WERI-Rb-1 (cell line): ENCODE results near the gene EDEM1.

Experiments
- DNase-seq: peaks from one replicate; pipeline ENCODE4 v3.0.0-alpha.2; 2020
- H3K27ac ChIP-seq: fragments of 250-450 bp; sonication (Bioruptor Pico); 2 replicates; pipeline ENCODE4 v1.5.1; 2020; ENCODE audit warnings: mild to moderate bottlenecking, moderate library complexity
- H3K27me3 ChIP-seq: fragments of 250-450 bp; sonication (Bioruptor Pico); 2 replicates; pipeline ENCODE4 v1.5.1; 2021; ENCODE audit warnings: mild to moderate bottlenecking, low read depth, moderate library complexity; ENCODE audit not compliant: insufficient read depth, severe bottlenecking
- H3K36me3 ChIP-seq: fragments of 250-450 bp; sonication (Bioruptor Pico); 2 replicates; pipeline ENCODE4 v1.5.1; 2020; ENCODE audit warnings: mild to moderate bottlenecking, moderate library complexity
- H3K4me3 ChIP-seq: 2 replicates; pipeline ENCODE4 v1.5.1; 2011; ENCODE audit warnings: low read depth, mild to moderate bottlenecking, control low read depth, low read length
- H3K9me3 ChIP-seq: fragments of 250-450 bp; sonication (Bioruptor Pico); 2 replicates; pipeline ENCODE4 v1.5.1; 2021; ENCODE audit warnings: mild to moderate bottlenecking, moderate library complexity; ENCODE audit not compliant: severe bottlenecking
- CTCF ChIP-seq: IDR thresholded peaks from 2 replicates; pipeline ENCODE4 v1.5.1; 2011; ENCODE audit warnings: low read depth, mild to moderate bottlenecking, control low read depth, inconsistent platforms, low read length

EDEM1 gene

GRCh38 chr3:5165698-5166097, 21.8 kb upstream of the EDEM1 start:
- no peak overlapping the region for H3K27ac ChIP-seq
- peaks cover under 1% of the 10 kb centered on the region; the same call in 1 of the 2 replicates for H3K36me3 ChIP-seq
- no peak overlapping the region for H3K4me3 ChIP-seq
- DNase-seq, result no peak
- no peak for TF ChIP-seq CTCF
- H3K9me3 ChIP-seq, result no peaks in the 10 kb centered on the region
- H3K27me3 ChIP-seq, result no peaks in the 10 kb centered on the region

- DNase-seq, result no peak
- no peak overlapping the region for H3K27ac ChIP-seq
- H3K27me3 ChIP-seq, result no peaks in the 10 kb centered on the region
- H3K4me3 ChIP-seq, result no peak overlapping the region
- TF ChIP-seq CTCF, result no peak
- no peaks in the 10 kb centered on the region for H3K9me3 ChIP-seq
- peaks cover 10% of the 10 kb centered on the region for H3K36me3 ChIP-seq
Measured at GRCh38 chr3:5166846-5167245, 20.7 kb upstream of the EDEM1 start.

GRCh38 chr3:5168110-5168509, 19.4 kb upstream of the EDEM1 start:
- TF ChIP-seq CTCF, result no peak
- Histone ChIP-seq H3K36me3 (peaks cover 17% of the 10 kb centered on the region), H3K9me3 (no peaks in the 10 kb centered on the region), H3K4me3 (no peak overlapping the region), H3K27me3 (no peaks in the 10 kb centered on the region), H3K27ac (no peak overlapping the region)
- DNase-seq, result no peak

- no peaks in the 10 kb centered on the region for H3K9me3 ChIP-seq
- no peaks in the 10 kb centered on the region for H3K27me3 ChIP-seq
- no peak overlapping the region for H3K27ac ChIP-seq
- H3K36me3 ChIP-seq, result peaks cover 30% of the 10 kb centered on the region
- no peak for DNase-seq
- H3K4me3 ChIP-seq, result no peak overlapping the region
- TF ChIP-seq CTCF, result no peak
Measured at GRCh38 chr3:5169807-5170206, 17.7 kb upstream of the EDEM1 start.

- no peak overlapping the region for H3K4me3 ChIP-seq
Measured at GRCh38 chr3:5170975-5171374, 16.5 kb upstream of the EDEM1 start.

More at GRCh38 chr3:5170975-5171374, 16.5 kb upstream of the EDEM1 start:
- H3K36me3 ChIP-seq, result peaks cover 41% of the 10 kb centered on the region
- H3K9me3 ChIP-seq, result no peaks in the 10 kb centered on the region
- no peak for TF ChIP-seq CTCF
- DNase-seq, result no peak
- H3K27me3 ChIP-seq, result no peaks in the 10 kb centered on the region
- H3K27ac ChIP-seq, result no peak overlapping the region
